ENCODE measurements around the gene CNST.

CNST gene

GRCh38 chr1:246681900-246682895 is 115.9 kb downstream of the CNST start:
- Histone ChIP-seq H3K4me2 (ENCODE audit: low read length) (no peak overlapping the region), H3K79me2 (ENCODE audit: low read length) (no peaks in the 10 kb centered on the region)

GRCh38 chr1:246683521-246683920 is 117.3 kb downstream of the CNST start:
- no peak overlapping the region for H2AFZ ChIP-seq (ENCODE audit: low read depth, low read length)
- no peaks in the 10 kb centered on the region for H3K27me3 ChIP-seq (ENCODE audit: low read depth, low read length)
- H3K36me3 ChIP-seq (replicated peaks; ENCODE audit: low read depth, low read length): no peaks in the 10 kb centered on the region
- no peak overlapping the region for H3K27ac ChIP-seq (ENCODE audit: low read length)
- no peak for TF ChIP-seq CTCF (IDR thresholded peaks at IDR 0.05; ENCODE audit: low read depth, low read length)
- TF ChIP-seq EZH2phosphoT487 (IDR thresholded peaks at IDR 0.05; ENCODE audit: low read depth): no peak
- no peaks in the 10 kb centered on the region for H3K79me2 ChIP-seq (ENCODE audit: low read length)
- no peaks in the 10 kb centered on the region for H4K20me1 ChIP-seq (ENCODE audit: insufficient read depth, low read length)
- H3K4me2 ChIP-seq (ENCODE audit: low read length): no peak overlapping the region
- no peak overlapping the region for H3K9ac ChIP-seq (ENCODE audit: low read length)
- no peaks in the 10 kb centered on the region for H3K4me1 ChIP-seq (ENCODE audit: low read length)
- no peaks in the 10 kb centered on the region for H3K9me3 ChIP-seq (ENCODE audit: insufficient read depth, low read length)
- no peak overlapping the region for H3K4me3 ChIP-seq (ENCODE audit: low read length)

More at GRCh38 chr1:246681900-246682895, 115.9 kb downstream of the CNST start:
- TF ChIP-seq EZH2phosphoT487 (IDR thresholded peaks at IDR 0.05; ENCODE audit: low read depth): no peak
- no peak for TF ChIP-seq CTCF (IDR thresholded peaks at IDR 0.05; ENCODE audit: low read depth, low read length)
- Histone ChIP-seq H3K36me3 (replicated peaks; ENCODE audit: low read depth, low read length) (no peaks in the 10 kb centered on the region), H3K9ac (ENCODE audit: low read length) (no peak overlapping the region), H3K27ac (ENCODE audit: low read length) (no peak overlapping the region), H3K4me1 (ENCODE audit: low read length) (no peaks in the 10 kb centered on the region), H4K20me1 (ENCODE audit: insufficient read depth, low read length) (no peaks in the 10 kb centered on the region), H3K27me3 (ENCODE audit: low read depth, low read length) (no peaks in the 10 kb centered on the region), H3K4me3 (ENCODE audit: low read length) (no peak overlapping the region), H2AFZ (ENCODE audit: low read depth, low read length) (no peak overlapping the region), H3K9me3 (ENCODE audit: insufficient read depth, low read length) (no peaks in the 10 kb centered on the region)

GRCh38 chr1:246687002-246687401 is 120.7 kb downstream of the CNST start:
- Histone ChIP-seq H4K20me1 (ENCODE audit: insufficient read depth, low read length) (no peaks in the 10 kb centered on the region), H3K36me3 (replicated peaks; ENCODE audit: low read depth, low read length) (no peaks in the 10 kb centered on the region), H3K27ac (ENCODE audit: low read length) (no peak overlapping the region), H2AFZ (ENCODE audit: low read depth, low read length) (no peak overlapping the region), H3K4me3 (ENCODE audit: low read length) (no peak overlapping the region), H3K9me3 (ENCODE audit: insufficient read depth, low read length) (no peaks in the 10 kb centered on the region), H3K4me2 (ENCODE audit: low read length) (no peak overlapping the region), H3K27me3 (ENCODE audit: low read depth, low read length) (no peaks in the 10 kb centered on the region), H3K9ac (ENCODE audit: low read length) (no peak overlapping the region), H3K4me1 (ENCODE audit: low read length) (peaks cover 4% of the 10 kb centered on the region; the same call in 1 of the 2 replicates), H3K79me2 (ENCODE audit: low read length) (no peaks in the 10 kb centered on the region)
- TF ChIP-seq EZH2phosphoT487 (IDR thresholded peaks at IDR 0.05; ENCODE audit: low read depth) (no peak), CTCF (IDR thresholded peaks at IDR 0.05; ENCODE audit: low read depth, low read length) (no peak)

- Histone ChIP-seq H3K9me3 (ENCODE audit: insufficient read depth, low read length) (no peaks in the 10 kb centered on the region), H3K79me2 (ENCODE audit: low read length) (no peaks in the 10 kb centered on the region), H3K36me3 (replicated peaks; ENCODE audit: low read depth, low read length) (no peaks in the 10 kb centered on the region), H3K27me3 (ENCODE audit: low read depth, low read length) (no peaks in the 10 kb centered on the region), H2AFZ (ENCODE audit: low read depth, low read length) (peak overlapping the region; percentile 73), H3K4me1 (ENCODE audit: low read length) (peaks cover 7% of the 10 kb centered on the region; the same call in 1 of the 2 replicates), H3K4me3 (ENCODE audit: low read length) (peak overlapping the region; percentile 82), H4K20me1 (ENCODE audit: insufficient read depth, low read length) (no peaks in the 10 kb centered on the region), H3K27ac (ENCODE audit: low read length) (no peak overlapping the region), H3K9ac (ENCODE audit: low read length) (peak overlapping the region; percentile 68), H3K4me2 (ENCODE audit: low read length) (peak overlapping the region; percentile 87)
- TF ChIP-seq EZH2phosphoT487 (IDR thresholded peaks at IDR 0.05; ENCODE audit: low read depth) (no peak), CTCF (IDR thresholded peaks at IDR 0.05; ENCODE audit: low read depth, low read length) (peak; percentile 91)
Observed at GRCh38 chr1:246689409-246690008, 123.3 kb downstream of the CNST start.
